GM03348 (cell line): ENCODE measurements around the gene UBAP2.
A peak's percentile ranks its signal among the peaks of the same experiment; 100 is the strongest.
"Not testable (repeated sequence)": the region's sequence is repeated elsewhere in the genome, so short reads cannot be mapped to it uniquely, and the experiment has no call there.

Experiments
- DNase-seq: peaks from one replicate; pipeline ENCODE4 v3.0.0; 2012; ENCODE audit warnings: low spot score

The UBAP2 gene

GRCh38 chr9:34049630-34050384 lies 1.1 kb upstream of the UBAP2 start:
- no peak for DNase-seq

- DNase-seq: peak; percentile 54
Measured at GRCh38 chr9:34047864-34048726, 592 bp downstream of the UBAP2 start.

- DNase-seq: no peak
Measured at GRCh38 chr9:34046784-34047379, 1.8 kb downstream of the UBAP2 start.

- no peak for DNase-seq
Measured at GRCh38 chr9:34045903-34046302, 2.8 kb downstream of the UBAP2 start.

GRCh38 chr9:34042074-34042473 lies 6.6 kb downstream of the UBAP2 start:
- DNase-seq: not testable (repeated sequence)

GRCh38 chr9:34038851-34039250 lies 9.8 kb downstream of the UBAP2 start:
- not testable (repeated sequence) for DNase-seq

GRCh38 chr9:34037626-34038025 lies 11.1 kb downstream of the UBAP2 start:
- no peak for DNase-seq

- no peak for DNase-seq
Measured at GRCh38 chr9:34036625-34037024, 12.1 kb downstream of the UBAP2 start.

GRCh38 chr9:34035656-34036055 lies 13.0 kb downstream of the UBAP2 start:
- no peak for DNase-seq

GRCh38 chr9:34034698-34035065 lies 14.0 kb downstream of the UBAP2 start:
- no peak for DNase-seq

- DNase-seq: no peak
Measured at GRCh38 chr9:34032631-34033030, 16.1 kb downstream of the UBAP2 start.

GRCh38 chr9:34027845-34028574 lies 20.7 kb downstream of the UBAP2 start:
- DNase-seq: no peak

- no peak for DNase-seq
Measured at GRCh38 chr9:34025811-34026210, 22.9 kb downstream of the UBAP2 start.

GRCh38 chr9:34025062-34025461 lies 23.6 kb downstream of the UBAP2 start:
- DNase-seq: no peak

- DNase-seq: not testable (repeated sequence)
Measured at GRCh38 chr9:34024476-34024875, 24.2 kb downstream of the UBAP2 start.

GRCh38 chr9:34016149-34016548 lies 32.5 kb downstream of the UBAP2 start:
- DNase-seq: no peak

GRCh38 chr9:34010979-34011378 lies 37.7 kb downstream of the UBAP2 start:
- DNase-seq: peak; percentile 5

- no peak for DNase-seq
Measured at GRCh38 chr9:34001951-34002350, 46.7 kb downstream of the UBAP2 start.

- no peak for DNase-seq
Measured at GRCh38 chr9:34001298-34001697, 47.4 kb downstream of the UBAP2 start.

- no peak for DNase-seq
Measured at GRCh38 chr9:33995449-33995848, 53.2 kb downstream of the UBAP2 start.

- DNase-seq: no peak
Measured at GRCh38 chr9:33993104-33993503, 55.6 kb downstream of the UBAP2 start.

GRCh38 chr9:33992632-33993031 lies 56.1 kb downstream of the UBAP2 start:
- no peak for DNase-seq
